GM12878 (cell line): ENCODE results near the gene NEXN. TPM values are rescaled to one million over a fixed set of nuclear protein-coding genes. Genes with fewer than 3 reads are reported as not detected.

Source experiments
- ATAC-seq: fragments of 200-7000 bp; cut with Tn5 transposase; 3 replicates; pipeline ENCODE4 v1.9.1; 2020; ENCODE audit warnings: mild to moderate bottlenecking, moderate library complexity
- BruUV-seq: library from RNA; stranded (reverse); fragments of 400-500 nt; replicated peaks from 2 replicates; lab custom pipeline; 2021; lab: Mats Ljungman, UMichigan
- CTCF ChIA-PET: fragments of 300-600 bp; sonication (Branson Sonifier 250); formaldehyde crosslinking; extraction: SDS; loops from one replicate; lab custom pipeline; 2021; ENCODE audit warnings: inconsistent platforms; lab: Yijun Ruan, JAX
- POLR2A ChIA-PET: fragments of 350-600 bp; formaldehyde crosslinking; extraction: SDS; loops from one replicate; lab custom pipeline; 2021; ENCODE audit warnings: inconsistent platforms; lab: Charles Lee
- RAD21 ChIA-PET: fragments of 300-600 bp; sonication (Branson Sonifier 250); formaldehyde crosslinking; loops from one replicate; lab custom pipeline; 2023; ENCODE audit warnings: antibody characterized with exemption; ENCODE audit not compliant: unreplicated experiment; lab: Charles Lee
- SMC1A ChIA-PET: fragments of 300-600 bp; sonication (Branson Sonifier 250); formaldehyde crosslinking; loops from one replicate; lab custom pipeline; 2023; ENCODE audit not compliant: unreplicated experiment, uncharacterized antibody; lab: Charles Lee
- DNase-seq: peaks from one replicate; pipeline ENCODE4 v3.0.0-alpha.2; 2011; ENCODE audit warnings: low read depth, low spot score
- FAIRE-seq: peaks from 3 replicates; lab custom pipeline; 2011; peaks lifted over from hg19 to GRCh38; lab: Jason Lieb, UNC
- H2AFZ ChIP-seq: 2 replicates; pipeline ENCODE4 v1.6.0; 2011; ENCODE audit warnings: low read depth, low read length, control low read depth; ENCODE audit not compliant: control insufficient read depth
- H3K27ac ChIP-seq: 2 replicates; pipeline ENCODE4 v1.5.1; 2011; ENCODE audit warnings: control low read depth; ENCODE audit not compliant: control insufficient read depth, insufficient read depth
- H3K27me3 ChIP-seq, 2 experiments: replicated peaks in 1 of 2; 2 replicates each; pipeline versions ENCODE4 v1.6.0 to v1.6.1; 2011; ENCODE audit warnings: low read length in 1 of 2; ENCODE audit not compliant: control insufficient read depth in 2 of 2, insufficient read depth in 2 of 2
- H3K36me3 ChIP-seq, 2 experiments: 2 replicates each; pipeline ENCODE4 v1.5.1; 2011; ENCODE audit warnings: low read length in 1 of 2; ENCODE audit not compliant: control insufficient read depth in 2 of 2, insufficient read depth in 2 of 2
- H3K4me1 ChIP-seq: 2 replicates; pipeline ENCODE4 v1.6.1; 2011; ENCODE audit warnings: mild to moderate bottlenecking, low read length, moderate library complexity, mixed read lengths; ENCODE audit not compliant: control insufficient read depth, insufficient read depth
- H3K4me2 ChIP-seq: 2 replicates; pipeline ENCODE4 v1.6.0; 2011; ENCODE audit warnings: control low read depth; ENCODE audit not compliant: control insufficient read depth, insufficient read depth
- H3K4me3 ChIP-seq: fragments of 200-600 bp; sonication (generic); 2 replicates; pipeline ENCODE4 v1.5.1; 2016
- H3K79me2 ChIP-seq: 2 replicates; pipeline ENCODE4 v1.6.0; 2011; ENCODE audit warnings: low read length; ENCODE audit not compliant: control insufficient read depth, insufficient read depth
- H3K9ac ChIP-seq: 2 replicates; pipeline ENCODE4 v1.8.0; 2011; ENCODE audit warnings: low read length, control low read depth, mixed read lengths; ENCODE audit not compliant: control insufficient read depth, insufficient read depth
- H3K9me3 ChIP-seq: replicated peaks from 3 replicates; pipeline ENCODE4 v1.5.1; 2011; ENCODE audit warnings: mild to moderate bottlenecking, low read length; ENCODE audit not compliant: control insufficient read depth, insufficient read depth
- H4K20me1 ChIP-seq: 2 replicates; pipeline ENCODE4 v1.6.0; 2011; ENCODE audit not compliant: control insufficient read depth, insufficient read depth
- CHD2 ChIP-seq: IDR thresholded peaks from 2 replicates; pipeline ENCODE4 v1.6.1; 2011; ENCODE audit warnings: low read depth, low read length, improper control_type of control experiment, borderline replicate concordance
- DPF2 ChIP-seq: fragments of 450-650 bp; IDR thresholded peaks from 2 replicates; pipeline ENCODE4 v1.6.1; 2017; ENCODE audit warnings: mild to moderate bottlenecking
- KAT2A ChIP-seq: conservative IDR thresholded peaks from 2 replicates; pipeline ENCODE4 v1.6.1; 2011; ENCODE audit warnings: low read depth, low read length; ENCODE audit not compliant: control insufficient read depth
- MYB ChIP-seq: fragments of 150-350 bp; IDR thresholded peaks from 2 replicates; pipeline ENCODE4 v1.6.1; 2014; ENCODE audit warnings: mild to moderate bottlenecking, low read depth, low read length, borderline replicate concordance
- NFYA ChIP-seq: IDR thresholded peaks from 2 replicates; pipeline ENCODE4 v1.6.1; 2011; ENCODE audit warnings: low read depth, mild to moderate bottlenecking, low read length, improper control_type of control experiment, borderline replicate concordance
- NR2C2 ChIP-seq: IDR thresholded peaks from 2 replicates; pipeline ENCODE4 v1.6.1; 2011; ENCODE audit warnings: borderline replicate concordance, low read depth; ENCODE audit not compliant: control insufficient read depth, insufficient read length
- RCOR1 ChIP-seq: conservative IDR thresholded peaks from 2 replicates; pipeline ENCODE4 v1.6.1; 2012; ENCODE audit warnings: low read depth, low read length, improper control_type of control experiment
- RELB ChIP-seq: fragments of 450-650 bp; IDR thresholded peaks from 2 replicates; pipeline ENCODE4 v1.6.1; 2017; ENCODE audit warnings: low read depth, mild to moderate bottlenecking, moderate library complexity
- ZNF207 ChIP-seq: fragments of 450-650 bp; IDR thresholded peaks from 2 replicates; pipeline ENCODE4 v1.6.1; 2014; ENCODE audit warnings: antibody characterized with exemption, mild to moderate bottlenecking, borderline replicate concordance
- WGBS: methylation state at CpG from one replicate; pipeline ENCODE4 v1.1.6; 2016; ENCODE audit warnings: low lambda C conversion rate; ENCODE audit not compliant: insufficient replicate concordance, insufficient coverage; ENCODE audit errors: missing lambda C conversion rate; 5-methylcytosine and 5-hydroxymethylcytosine counted together
- in situ Hi-C: fragments of 300-500 bp; cut with MboI; formaldehyde crosslinking; loops from 9 replicates; pipeline ENCODE4 v1.14.3; 2018; ENCODE audit warnings: mixed read lengths
- intact Hi-C: fragments of 100-400 bp; cut with micrococcal nuclease; formaldehyde crosslinking; loops from one replicate; pipeline ENCODE4 v1.14.2; 2022; ENCODE audit not compliant: unreplicated experiment
- polyA plus RNA-seq, 11 experiments: library from polyadenylated mRNA; depleted of rRNA in 4 of 11; unstranded in 6 of 11; stranded (reverse) in 5 of 11; fragments of >200 nt; fragmentation: Nextera tagmentation in 4 of 11; fragmentation: Illumina TruSeq in 1 of 11; extraction: Ambion mirVana in 4 of 11; extraction: Trizol in 1 of 11; gene quantifications; 1 replicate in 1 of 11; 2 replicates in 10 of 11; pipeline versions ENCODE4 v1.2.1 to v1.2.3, GENCODE V29; 2011 to 2016; ENCODE audit warnings: inconsistent platforms in 2 of 11, missing spikeins in 2 of 11, low read depth in 1 of 11
- total RNA-seq, 4 experiments: library from RNA; depleted of rRNA in 3 of 4; stranded (reverse); fragments of >200 nt in 3 of 4; fragmentation: Illumina TruSeq in 1 of 4; extraction: Trizol in 1 of 4; gene quantifications; 2 replicates each; pipeline versions ENCODE4 v1.2.1 to v1.2.3, GENCODE V29; 2013 to 2021

NEXN gene
- total and polyA plus RNA-seq, 10 of the 15 experiments (the other 5 are each of a cell fraction or from before 2014, with no cell fraction given) = 2.5 to 46.6 (median 15.4) TPM

GRCh38 chr1:77889671-77890070 lies 1.2 kb downstream of the NEXN start:
- no peak overlapping the region for H3K4me3 ChIP-seq
- WGBS = 96% methylated on average over 7 of the region's 7 CpGs
- POLR2A ChIA-PET = no interaction called here
- TF ChIP-seq ZNF207 (no peak), CHD2 (no peak), DPF2 (no peak), RCOR1 (no peak), MYB (no peak), KAT2A (no peak), NR2C2 (no peak), RELB (no peak), NFYA (no peak)
- TF ChIP-seq, all 136 proteins: peak for 0
- no peak overlapping the region for H3K4me2 ChIP-seq
- H3K27me3 ChIP-seq = no peaks in the 10 kb centered on the region; a peak in 1 of 4 replicates
- ChIA-PET CTCF (interaction anchor here (1.6 kb wide), 1 partner anchor 18 kb away, joined by 3 read pairs; no protein-coding TSS in a partner anchor), SMC1A (no interaction called here), RAD21 (no interaction called here)
- ATAC-seq (no peak), DNase-seq (no peak), FAIRE-seq (no peak)
- in situ Hi-C loops = no loop called here
- H4K20me1 ChIP-seq = no peaks in the 10 kb centered on the region
- intact Hi-C loops = no loop called here
- no peaks in the 10 kb centered on the region for H3K79me2 ChIP-seq
- BruUV-seq = no TSS peak
- H3K27ac ChIP-seq = no peak overlapping the region
- H3K9ac ChIP-seq = no peak overlapping the region
- no peaks in the 10 kb centered on the region for H3K4me1 ChIP-seq
- no peak overlapping the region; the same call in 1 of the 2 replicates for H2AFZ ChIP-seq
- no peaks in the 10 kb centered on the region for H3K36me3 ChIP-seq
- no peaks in the 10 kb centered on the region for H3K9me3 ChIP-seq
